K562 (cell line): Measurements from ENCODE around the gene NINJ2. TPM values are rescaled to one million over a fixed set of nuclear protein-coding genes. Genes with fewer than 3 reads are reported as not detected.
A peak's percentile ranks its signal among the peaks of the same experiment; 100 is the strongest.

ENCODE experiments used
- BDP1 ChIP-seq: IDR thresholded peaks from 3 replicates; pipeline ENCODE4 v1.6.1; 2011; ENCODE audit not compliant: insufficient read length, insufficient read depth
- CBFB ChIP-seq: sonication (generic); formaldehyde crosslinking; IDR thresholded peaks from 2 replicates; pipeline ENCODE4 v1.4.0; 2020; ENCODE audit warnings: mild to moderate bottlenecking, missing genetic modification reagents
- ETV1 ChIP-seq: fragments of 450-650 bp; conservative IDR thresholded peaks from 2 replicates; pipeline ENCODE4 v1.6.1; 2016; ENCODE audit warnings: missing genetic modification characterization, control low read depth, low read depth, missing compliant biosample characterization
- GABPB1 ChIP-seq: sonication (generic); formaldehyde crosslinking; IDR thresholded peaks from 2 replicates; pipeline ENCODE4 v1.8.0; 2022; ENCODE audit warnings: mild to moderate bottlenecking, missing genetic modification reagents
- HSF4 ChIP-seq: fragments of 250-450 bp; sonication (Bioruptor Pico); IDR thresholded peaks from 2 replicates; pipeline ENCODE4 v2.1.2; 2022; ENCODE audit warnings: mild to moderate bottlenecking, moderate library complexity, borderline replicate concordance
- MAZ ChIP-seq, 2 experiments: fragments of 450-650 bp in 1 of 2; sonication (generic) in 1 of 2; formaldehyde crosslinking; IDR thresholded peaks in 1 of 2; conservative IDR thresholded peaks in 1 of 2; 2 replicates each; pipeline versions ENCODE4 v1.4.0 to v1.5.0; 2020; ENCODE audit warnings: mild to moderate bottlenecking in 1 of 2, missing genetic modification reagents in 1 of 2
- NCOR1 ChIP-seq: fragments of 450-650 bp; IDR thresholded peaks from 2 replicates; pipeline ENCODE4 v1.6.1; 2016; ENCODE audit warnings: mild to moderate bottlenecking, moderate library complexity
- NR2C1 ChIP-seq, 2 experiments: fragments of 450-650 bp; IDR thresholded peaks; 2 replicates each; pipeline ENCODE4 v1.6.1; 2017; ENCODE audit warnings: mild to moderate bottlenecking in 2 of 2, antibody characterized with exemption in 1 of 2, inconsistent platforms in 1 of 2, missing compliant biosample characterization in 1 of 2, missing genetic modification characterization in 1 of 2
- NR2C2 ChIP-seq, 2 experiments: fragments of 200-800 bp in 1 of 2; sonication (Bioruptor generic) in 1 of 2; sonication (generic) in 1 of 2; formaldehyde crosslinking in 1 of 2; IDR thresholded peaks; 2 replicates each; pipeline versions ENCODE4 v1.6.1 to v1.8.0; 2016 to 2022; ENCODE audit warnings: mild to moderate bottlenecking in 1 of 2, missing compliant biosample characterization in 1 of 2, missing genetic modification characterization in 1 of 2, missing genetic modification reagents in 1 of 2
- PHF8 ChIP-seq: fragments of 200-600 bp; sonication (generic); IDR thresholded peaks from 2 replicates; pipeline ENCODE4 v1.6.1; 2012; ENCODE audit warnings: mixed run types, mild to moderate bottlenecking, inconsistent platforms, low read length, moderate library complexity, borderline replicate concordance
- POLR2B ChIP-seq: fragments of 450-650 bp; IDR thresholded peaks from 2 replicates; pipeline ENCODE4 v1.6.1; 2018; ENCODE audit warnings: low read depth; ENCODE audit not compliant: partially characterized antibody
- TSC22D4 ChIP-seq: fragments of 450-650 bp; IDR thresholded peaks from 2 replicates; pipeline ENCODE4 v1.6.1; 2016; ENCODE audit warnings: missing genetic modification characterization, missing biosample characterization, control low read depth
- ZFX ChIP-seq: sonication (generic); formaldehyde crosslinking; IDR thresholded peaks from 2 replicates; pipeline ENCODE4 v1.8.0; 2022; ENCODE audit warnings: mild to moderate bottlenecking, missing genetic modification reagents, moderate library complexity
- ZNF224 ChIP-seq: sonication (generic); formaldehyde crosslinking; IDR thresholded peaks from 2 replicates; pipeline ENCODE4 v1.8.0; 2022; ENCODE audit warnings: mild to moderate bottlenecking, missing genetic modification reagents
- ZNF316 ChIP-seq: fragments of 450-650 bp; IDR thresholded peaks from 2 replicates; pipeline ENCODE4 v1.6.1; 2016
- polyA plus RNA-seq, 8 experiments: library from polyadenylated mRNA; depleted of rRNA in 4 of 8; stranded (reverse) in 5 of 8; unstranded in 3 of 8; fragments of >200 nt; fragmentation: Nextera tagmentation in 2 of 8; fragmentation: Illumina TruSeq in 1 of 8; extraction: Ambion mirVana in 2 of 8; extraction: Trizol in 1 of 8; gene quantifications; 2 replicates each; pipeline versions ENCODE4 v1.2.1 to v1.2.3, GENCODE V29; 2011 to 2014; ENCODE audit warnings: inconsistent platforms in 1 of 8, missing spikeins in 1 of 8
- total RNA-seq, 7 experiments: library from RNA; depleted of rRNA in 6 of 7; stranded (reverse); fragments of >200 nt in 6 of 7; fragmentation: Illumina TruSeq in 2 of 7; extraction: Trizol in 2 of 7; gene quantifications; 2 replicates each; pipeline versions ENCODE4 v1.2.1 to v1.2.3, GENCODE V29; 2011 to 2021; ENCODE audit warnings: low replicate concordance in 1 of 7
- TF ChIP-seq, protein P1 (sequence below): fragments of 450-650 bp; formaldehyde crosslinking; IDR thresholded peaks from 2 replicates; pipeline ENCODE4 v1.4.0; 2022; ENCODE audit warnings: mild to moderate bottlenecking, moderate library complexity

Gene NINJ2
- total and polyA plus RNA-seq, 9 of the 15 experiments (the other 6 are each of a cell fraction or from before 2014, with no cell fraction given): 2.6 to 16.0 (median 4.5) TPM

DNA sequence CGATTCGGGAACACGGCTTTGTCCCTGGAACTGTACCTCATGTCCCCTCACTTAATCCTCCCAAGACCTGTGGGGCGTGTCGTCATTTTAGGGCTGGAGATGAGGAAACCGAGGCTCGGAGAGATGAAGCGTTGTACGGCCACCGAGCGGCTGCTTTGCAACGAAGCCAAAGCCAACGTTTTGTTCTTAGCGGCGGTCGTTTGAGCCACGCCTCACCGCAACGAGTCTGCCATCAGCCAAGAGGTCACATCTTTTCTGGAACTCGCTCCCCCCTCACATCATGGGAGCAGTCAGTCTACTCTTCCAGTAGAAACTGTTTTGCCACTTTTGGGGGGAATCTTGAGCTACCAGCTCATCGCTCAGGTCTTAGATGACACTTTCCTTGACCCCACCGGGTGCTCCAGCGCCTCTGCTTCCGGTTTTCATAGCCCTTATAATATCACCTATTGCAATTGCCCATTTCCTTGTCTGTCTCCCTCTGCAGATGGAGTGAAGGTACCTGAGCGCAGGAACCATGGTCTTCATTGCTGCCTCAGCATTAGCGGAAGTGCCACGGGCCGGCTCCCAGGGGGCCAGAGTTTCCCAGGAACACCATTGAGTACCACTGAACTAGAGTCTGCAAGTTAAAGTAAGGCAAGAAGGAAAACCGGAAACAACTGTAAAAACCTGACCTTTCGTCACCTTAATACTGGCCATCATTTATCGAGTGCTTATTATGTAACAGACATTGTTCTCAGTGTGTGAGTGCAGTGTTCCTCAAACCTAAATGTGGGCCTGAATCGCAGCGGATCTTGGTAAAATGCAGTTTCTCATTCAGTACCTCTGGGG, 19.6 kb downstream of the NINJ2 start (continued):
- TF ChIP-seq NR2C2 (CRISPR knock-in tag; IDR thresholded peaks at IDR 0.05) (no peak), NR2C2 (tag; IDR thresholded peaks at IDR 0.05) (peak; percentile 56; the same call in 1 of the 2 replicates), POLR2B (no peak), NR2C1 (IDR thresholded peaks at IDR 0.05) (no peak), NR2C1 (tag; IDR thresholded peaks at IDR 0.05) (0 out of 2 replicates have a peak, but pooled peaks have one; percentile 44), ETV1 (tag) (0 out of 2 replicates have a peak, but pooled peaks have one; percentile 5), NCOR1 (no peak), ZNF224 (CRISPR knock-in tag) (0 out of 2 replicates have a peak, but pooled peaks have one; percentile 4), ZNF316 (peak; percentile 44), ZFX (CRISPR knock-in tag) (peak; percentile 69), PHF8 (peak; percentile 0; the same call in 1 of the 2 replicates), CBFB (CRISPR knock-in tag) (no peak), HSF4 (CRISPR knock-in tag) (no peak), BDP1 (no peak), TSC22D4 (tag) (no peak), GABPB1 (CRISPR knock-in tag) (0 out of 2 replicates have a peak, but pooled peaks have one; percentile 29), MAZ (CRISPR knock-in tag; conservative IDR thresholded peaks at IDR 0.05 in 1 of 2, IDR thresholded peaks at IDR 0.05 in 1 of 2) (peak in 1 of 2 experiments; percentile 11; a peak in 1 of 4 replicates)
- TF ChIP-seq, protein P1, sequence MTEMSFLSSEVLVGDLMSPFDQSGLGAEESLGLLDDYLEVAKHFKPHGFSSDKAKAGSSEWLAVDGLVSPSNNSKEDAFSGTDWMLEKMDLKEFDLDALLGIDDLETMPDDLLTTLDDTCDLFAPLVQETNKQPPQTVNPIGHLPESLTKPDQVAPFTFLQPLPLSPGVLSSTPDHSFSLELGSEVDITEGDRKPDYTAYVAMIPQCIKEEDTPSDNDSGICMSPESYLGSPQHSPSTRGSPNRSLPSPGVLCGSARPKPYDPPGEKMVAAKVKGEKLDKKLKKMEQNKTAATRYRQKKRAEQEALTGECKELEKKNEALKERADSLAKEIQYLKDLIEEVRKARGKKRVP (CRISPR knock-in tag): no peak
- TF ChIP-seq, all 486 proteins: peak for 17
